ENCODE results near the gene TMEM30B.
A peak's percentile ranks its signal among the peaks of the same experiment; 100 is the strongest.
"Not testable (repeated sequence)": the region's sequence is repeated elsewhere in the genome, so short reads cannot be mapped to it uniquely, and the experiment has no call there.

The TMEM30B gene

GRCh38 chr14:61266891-61267740 is 14.0 kb downstream of the TMEM30B start:
- no peak for DNase-seq (ENCODE audit: low read depth in 2 of 2)

- no peak for DNase-seq (ENCODE audit: low read depth in 2 of 2)
Observed at GRCh38 chr14:61266436-61266835, 14.7 kb downstream of the TMEM30B start.

GRCh38 chr14:61264651-61265050 is 16.5 kb downstream of the TMEM30B start:
- DNase-seq (ENCODE audit: low read depth in 2 of 2), result no peak

- DNase-seq (ENCODE audit: low read depth in 2 of 2), result no peak
Observed at GRCh38 chr14:61264010-61264571, 17.0 kb downstream of the TMEM30B start.

GRCh38 chr14:61262082-61262481 is 19.1 kb downstream of the TMEM30B start:
- no peak for DNase-seq (ENCODE audit: low read depth in 2 of 2)

GRCh38 chr14:61260939-61261776 is 20.0 kb downstream of the TMEM30B start:
- no peak for DNase-seq (ENCODE audit: low read depth in 2 of 2)

- DNase-seq (ENCODE audit: low read depth in 2 of 2), result no peak
Observed at GRCh38 chr14:61258985-61259384, 22.2 kb downstream of the TMEM30B start.

GRCh38 chr14:61257469-61258057 is 23.6 kb downstream of the TMEM30B start:
- no peak for DNase-seq (ENCODE audit: low read depth in 2 of 2)

GRCh38 chr14:61256826-61257468 is 24.2 kb downstream of the TMEM30B start:
- no peak for DNase-seq (ENCODE audit: low read depth in 2 of 2)

- no peak for DNase-seq (ENCODE audit: low read depth in 2 of 2)
Observed at GRCh38 chr14:61255968-61256367, 25.2 kb downstream of the TMEM30B start.

GRCh38 chr14:61254808-61255526 is 26.2 kb downstream of the TMEM30B start:
- no peak for DNase-seq (ENCODE audit: low read depth in 2 of 2)

GRCh38 chr14:61253064-61253738 is 27.9 kb downstream of the TMEM30B start:
- DNase-seq (ENCODE audit: low read depth in 2 of 2), result no peak

GRCh38 chr14:61252369-61253063 is 28.6 kb downstream of the TMEM30B start:
- DNase-seq (ENCODE audit: low read depth in 2 of 2), result peak; percentile 34 to 53

GRCh38 chr14:61250063-61250462 is 31.1 kb downstream of the TMEM30B start:
- DNase-seq (ENCODE audit: low read depth in 2 of 2), result no peak

GRCh38 chr14:61247935-61248334 is 33.2 kb downstream of the TMEM30B start:
- no peak for DNase-seq (ENCODE audit: low read depth in 2 of 2)

- no peak for DNase-seq (ENCODE audit: low read depth in 2 of 2)
Observed at GRCh38 chr14:61246721-61247120, 34.4 kb downstream of the TMEM30B start.

- no peak for DNase-seq (ENCODE audit: low read depth in 2 of 2)
Observed at GRCh38 chr14:61244009-61244408, 37.1 kb downstream of the TMEM30B start.

GRCh38 chr14:61240206-61240605 is 40.9 kb downstream of the TMEM30B start:
- DNase-seq (ENCODE audit: low read depth in 2 of 2), result no peak

GRCh38 chr14:61239285-61239684 is 41.9 kb downstream of the TMEM30B start:
- not testable (repeated sequence) for DNase-seq (ENCODE audit: low read depth in 2 of 2)

Measured in stimulated activated CD4-positive, alpha-beta T cell treated with anti-CD3 and anti-CD28 coated beads, Interleukin-15, amount 100 ng/mL, for 48 hours (primary cell).